NCI-H2196 (cell line): ENCODE results near the gene MMGT1.

Experiments used
- DNase-seq: peaks from one replicate; lab custom pipeline; 2025; ENCODE audit not compliant: unreplicated experiment; lab: John Stamatoyannopoulos, UW

MMGT1 gene

DNA sequence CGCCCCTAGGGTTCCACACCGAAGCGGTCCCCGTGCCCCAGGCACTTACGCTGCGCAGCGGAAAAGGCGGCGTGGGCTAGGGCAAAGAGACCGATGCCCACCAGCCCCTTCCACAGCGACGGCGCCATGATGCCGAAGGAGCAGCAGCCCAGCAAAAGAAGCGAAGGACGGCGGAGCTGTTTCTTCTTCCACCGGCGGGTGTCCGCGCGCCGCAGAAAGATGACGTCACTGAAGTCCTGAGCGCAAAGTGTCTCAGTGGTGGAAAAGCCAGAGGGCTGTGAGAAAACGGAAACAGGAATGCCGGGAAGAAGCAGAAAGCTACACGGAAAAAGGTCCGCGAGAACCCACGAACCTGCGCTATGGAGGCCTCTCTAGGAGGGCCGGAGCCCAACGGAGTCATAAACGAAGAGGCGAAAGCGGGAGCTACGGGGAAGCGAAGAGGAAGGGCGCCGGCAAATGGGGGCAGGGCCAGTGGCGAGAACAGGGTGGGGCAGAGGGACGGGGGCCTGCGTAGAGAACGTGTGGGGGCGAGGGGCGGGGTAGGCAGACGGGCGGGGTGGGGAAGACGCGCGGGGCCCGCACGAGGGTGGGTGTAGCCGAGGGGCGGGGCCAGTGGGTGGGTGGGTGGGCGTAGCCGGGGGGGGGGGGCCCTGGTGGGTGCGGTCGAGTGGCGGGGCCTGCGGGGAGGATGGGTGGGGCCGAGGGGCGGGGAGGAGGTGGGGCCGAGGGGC, at the start of gene MMGT1:
MMGT1 (minus strand) TSS at position 441 of the 731 bp plus-strand sequence; CDS start at position 128, 313 bp downstream.
- DNase-seq = peak; percentile 74

- no peak for DNase-seq
Observed at GRCh38 chrX:136021903-136022302, 48.1 kb upstream of the MMGT1 start.

DNA sequence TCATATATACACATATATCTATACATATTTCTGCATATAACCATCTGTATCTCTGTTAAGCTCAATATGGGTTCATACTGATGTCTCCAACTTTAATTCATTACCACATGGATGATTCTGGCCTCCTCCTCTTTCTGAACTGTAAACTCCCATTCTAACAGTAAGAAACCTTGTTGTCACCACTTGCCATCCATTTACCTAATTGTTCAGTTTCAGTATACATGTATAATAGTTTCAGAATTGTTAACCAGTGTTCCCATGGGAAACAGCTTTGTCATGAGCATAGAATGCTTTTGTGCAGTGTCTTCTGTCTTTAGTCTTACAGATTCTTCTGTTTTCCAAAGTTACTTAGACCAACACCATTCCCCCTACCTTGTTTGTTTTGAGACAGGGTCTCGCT, 47.4 kb upstream of the MMGT1 start:
- DNase-seq = no peak

- DNase-seq = no peak
Observed at GRCh38 chrX:136019226-136019625, 45.4 kb upstream of the MMGT1 start.

- DNase-seq = no peak
Observed at GRCh38 chrX:136016881-136017280, 43.1 kb upstream of the MMGT1 start.

DNA sequence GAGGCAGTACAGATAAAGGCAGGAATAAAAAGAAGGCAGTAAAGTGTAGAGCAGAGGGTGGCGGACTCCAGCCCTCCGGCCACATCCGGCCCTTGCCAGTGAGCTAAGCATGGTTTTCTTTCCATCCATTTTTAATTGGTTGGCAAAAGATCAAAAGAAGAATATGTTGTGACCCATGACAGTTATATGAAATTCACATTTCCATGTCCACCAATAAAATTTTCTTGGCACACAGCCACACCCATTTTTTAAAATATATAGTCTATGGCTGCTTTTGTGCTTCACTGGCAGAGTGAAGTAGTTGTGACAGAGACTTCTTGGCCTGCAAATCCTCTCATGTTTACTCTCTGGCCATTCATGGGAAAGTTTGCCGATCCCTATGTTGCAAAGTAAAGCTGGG, 41.2 kb upstream of the MMGT1 start:
- DNase-seq = no peak

- no peak for DNase-seq
Observed at GRCh38 chrX:135988245-135988644, 14.5 kb upstream of the MMGT1 start.

DNA sequence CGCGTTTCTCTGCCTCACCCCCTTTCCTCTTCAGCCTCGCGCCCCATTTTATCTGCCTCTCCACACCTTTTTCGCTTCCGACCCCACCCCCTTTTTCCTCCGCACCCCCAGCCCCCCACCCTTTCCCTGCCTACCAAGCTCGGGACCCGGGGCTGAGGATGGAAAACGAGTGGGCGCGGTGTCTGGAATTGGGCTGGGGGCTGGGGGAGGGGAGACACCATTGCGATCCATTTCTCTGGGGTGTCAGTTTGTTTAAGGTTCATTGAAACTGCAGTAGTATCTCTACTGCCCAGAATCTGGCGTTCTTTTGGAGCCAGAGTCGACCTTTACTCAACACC, 12.2 kb upstream of the MMGT1 start:
- no peak for DNase-seq

DNA sequence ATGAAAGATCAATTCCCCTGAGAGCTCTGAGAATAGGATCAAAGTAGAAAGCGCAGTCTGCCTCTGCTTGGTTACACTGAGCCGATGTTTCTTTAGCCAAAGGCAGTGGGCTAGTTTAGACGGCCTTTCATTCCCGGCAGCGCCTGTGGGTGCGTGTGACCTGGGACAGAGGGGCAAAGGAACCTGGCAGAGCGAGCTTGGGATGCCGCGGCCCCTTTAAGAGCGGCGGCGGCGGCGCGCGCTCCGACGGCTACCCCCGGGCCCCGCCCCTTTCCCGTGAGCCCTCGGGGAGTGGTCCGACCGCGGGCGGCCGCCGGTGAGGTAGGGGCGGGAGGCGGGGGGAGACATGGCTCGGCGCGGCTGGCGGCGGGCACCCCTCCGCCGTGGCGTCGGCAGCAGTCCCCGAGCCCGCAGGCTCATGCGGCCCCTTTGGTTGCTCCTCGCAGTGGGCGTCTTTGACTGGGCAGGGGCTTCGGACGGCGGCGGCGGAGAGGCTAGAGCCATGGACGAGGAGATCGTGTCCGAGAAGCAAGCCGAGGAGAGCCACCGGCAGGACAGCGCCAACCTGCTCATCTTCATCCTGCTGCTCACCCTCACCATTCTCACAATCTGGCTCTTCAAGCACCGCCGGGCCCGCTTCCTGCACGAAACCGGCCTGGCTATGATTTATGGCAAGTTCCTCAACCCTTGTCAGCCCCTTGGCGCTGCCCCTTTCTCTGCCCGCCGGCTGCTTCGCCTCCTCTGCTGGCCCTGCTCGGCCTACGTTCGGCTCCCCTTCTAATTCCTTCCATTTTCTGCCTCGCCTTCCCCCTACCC, 11.6 kb upstream of the MMGT1 start, which contains the start of gene SLC9A6:
SLC9A6 (plus strand) TSS at position 279 of the 816 bp plus-strand sequence; CDS start at position 503, 224 bp downstream.
- peak; percentile 60 for DNase-seq

DNA sequence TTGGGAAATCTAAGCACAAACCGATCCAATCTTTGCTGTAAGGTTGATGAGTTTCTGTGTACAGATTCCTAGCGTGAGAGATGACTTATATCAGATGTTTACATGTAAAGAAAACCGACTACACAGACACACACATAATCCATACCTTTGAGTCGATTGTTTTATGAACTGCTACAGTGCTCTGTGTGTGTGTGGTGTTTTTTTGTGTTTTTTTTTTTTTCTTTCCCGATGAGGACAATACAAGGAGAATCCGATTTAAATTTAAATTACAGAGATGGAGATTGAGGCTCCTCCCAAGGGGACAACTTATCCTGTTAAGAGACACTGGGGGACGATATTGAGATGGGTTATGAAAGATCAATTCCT, 11.0 kb upstream of the MMGT1 start:
- no peak for DNase-seq

GRCh38 chrX:135984256-135984655, 10.5 kb upstream of the MMGT1 start:
- DNase-seq = no peak

GRCh38 chrX:135982860-135983259, 9.1 kb upstream of the MMGT1 start:
- no peak for DNase-seq

GRCh38 chrX:135981668-135982067, 7.9 kb upstream of the MMGT1 start:
- no peak for DNase-seq

GRCh38 chrX:135981010-135981409, 7.2 kb upstream of the MMGT1 start:
- DNase-seq = no peak

DNA sequence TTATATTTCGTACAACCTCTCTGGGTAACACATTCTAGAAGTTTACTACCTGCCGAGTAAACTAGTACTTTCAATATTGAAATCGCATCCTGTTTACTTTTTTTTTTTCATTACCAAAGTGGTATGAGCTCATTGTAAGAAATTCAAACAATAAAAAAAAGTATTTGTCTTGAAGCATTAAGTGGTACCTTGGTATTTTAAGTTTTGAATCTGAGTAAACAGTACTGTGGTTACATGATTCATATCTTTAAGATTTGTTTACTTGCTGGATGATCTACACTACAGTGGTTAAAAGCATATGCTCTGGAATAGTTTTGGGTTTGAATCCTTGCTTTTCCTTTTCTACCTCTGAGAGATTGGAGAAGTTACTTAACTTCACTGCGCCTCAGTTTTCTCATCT, 3.8 kb upstream of the MMGT1 start:
- DNase-seq = no peak

DNA sequence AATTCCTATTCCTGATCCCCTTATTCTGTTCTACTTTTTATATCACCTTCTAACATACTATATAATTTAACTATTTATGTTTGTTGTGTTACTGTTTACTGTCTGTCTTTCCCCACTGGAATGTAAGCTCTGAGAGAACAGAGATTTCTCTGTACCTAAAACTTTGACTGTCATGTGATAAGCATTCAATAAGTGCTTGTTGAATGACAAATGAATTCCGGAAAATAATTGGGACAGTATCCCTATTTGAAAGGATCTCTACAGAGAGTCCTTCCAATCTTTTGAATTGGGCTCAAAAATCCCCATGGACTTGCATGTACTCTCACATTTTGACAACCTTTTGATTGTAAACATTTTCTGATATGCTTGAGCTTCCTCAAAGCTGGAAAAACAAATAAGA, 1.6 kb upstream of the MMGT1 start:
- no peak for DNase-seq

GRCh38 chrX:135974279-135974856, 580 bp upstream of the MMGT1 start:
- peak; percentile 46 for DNase-seq

DNA sequence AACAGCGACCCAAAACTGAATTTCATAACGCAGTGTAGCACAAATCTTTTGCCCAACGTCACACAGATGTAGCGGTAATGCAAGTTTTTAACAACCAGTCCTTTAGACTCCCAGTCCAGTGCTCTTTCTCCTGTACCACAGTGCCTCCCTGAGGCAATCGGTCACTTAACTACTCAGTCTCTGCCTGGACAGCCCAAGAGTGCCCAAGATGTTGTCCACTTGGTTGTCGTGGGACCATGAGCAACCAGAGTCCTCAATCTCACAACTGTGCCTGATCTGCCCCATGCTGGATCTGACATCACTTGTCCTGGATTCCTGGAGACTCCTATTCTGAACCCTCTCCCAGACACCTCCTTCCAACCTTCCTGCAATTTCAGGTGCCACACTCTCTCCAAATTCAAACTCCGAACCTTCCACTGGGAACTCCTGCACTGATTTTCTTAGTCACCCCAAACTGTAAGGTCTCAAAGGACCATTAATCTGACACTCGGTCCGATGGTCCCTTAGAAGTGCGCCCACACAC, 702 bp downstream of the MMGT1 start:
- DNase-seq = no peak

DNA sequence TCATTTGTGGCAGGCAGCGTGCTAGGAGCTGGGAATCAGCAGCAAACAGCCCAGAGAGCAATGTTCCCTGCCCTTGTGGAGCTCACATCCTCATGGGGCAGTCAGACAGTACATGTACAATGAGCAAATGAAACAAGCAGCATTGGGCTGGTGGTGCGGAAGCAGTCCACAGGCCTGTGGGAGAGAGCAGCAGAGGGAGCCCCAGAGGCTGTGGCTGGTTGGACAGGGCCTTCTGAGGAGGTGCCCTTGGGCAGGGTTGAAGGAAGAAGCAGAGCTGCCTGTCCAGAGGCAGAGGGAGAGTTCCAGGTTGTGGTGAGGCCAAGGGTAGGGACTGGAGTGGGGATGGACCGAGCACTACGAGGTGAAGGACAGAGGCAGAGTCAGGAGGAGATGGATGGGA, 22.5 kb downstream of the MMGT1 start:
- no peak for DNase-seq

DNA sequence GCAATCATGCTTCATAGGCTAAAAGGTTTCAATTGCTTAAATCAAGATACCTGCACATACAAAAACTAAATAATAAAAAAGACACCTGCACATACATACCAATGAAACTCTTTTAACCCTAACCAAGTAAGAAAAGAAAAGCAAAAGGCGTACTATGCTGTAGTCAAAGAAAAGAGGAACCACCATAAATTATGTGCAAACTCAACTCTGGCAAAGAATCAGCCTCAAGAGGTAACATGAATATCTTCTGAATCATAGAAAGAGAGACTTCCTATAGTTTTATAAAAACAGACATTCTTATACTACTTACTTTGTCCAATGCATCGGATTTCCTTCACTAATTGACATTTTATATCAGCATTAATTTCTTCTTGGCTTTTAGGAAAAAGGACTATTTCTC, 29.3 kb downstream of the MMGT1 start:
- DNase-seq = no peak

DNA sequence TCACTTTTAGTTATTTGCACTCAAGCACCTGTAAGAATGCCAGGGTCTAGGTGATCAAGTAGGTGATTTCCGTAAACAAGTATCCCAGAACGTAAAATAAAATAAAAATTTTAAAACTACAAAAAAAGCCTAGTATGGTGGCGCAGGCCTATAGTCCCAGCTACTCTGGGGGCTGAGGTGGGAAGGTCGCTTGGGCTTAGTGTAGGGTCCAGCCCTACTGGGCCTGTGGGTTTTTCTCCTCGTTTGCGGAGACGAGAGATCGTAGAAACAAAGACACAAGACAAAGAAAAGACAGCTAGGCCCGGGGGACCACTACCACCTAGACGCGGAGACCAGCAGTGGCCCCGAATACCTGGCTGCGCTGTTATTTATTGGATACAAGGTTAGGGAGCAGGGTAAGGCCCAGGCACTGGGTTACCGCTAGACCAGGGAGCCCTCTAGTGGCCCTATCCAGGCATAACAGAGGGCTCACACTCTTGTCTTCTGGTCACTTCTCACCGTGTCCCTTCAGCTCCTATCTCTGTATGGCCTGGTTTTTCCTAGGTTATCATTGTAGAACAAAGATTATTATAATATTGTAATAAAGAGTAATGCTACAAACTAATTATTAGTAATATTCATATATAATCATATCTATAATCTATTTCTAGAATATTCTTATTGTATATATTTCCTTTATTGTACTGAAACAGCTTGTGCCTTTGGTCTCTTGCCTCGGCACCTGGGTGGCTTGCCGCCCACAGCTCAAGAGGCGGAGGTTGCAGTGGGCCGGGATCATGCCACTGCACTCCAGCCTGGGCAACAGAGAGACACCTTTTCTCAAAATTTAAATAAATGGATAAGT, 41.9 kb downstream of the MMGT1 start:
- peak; percentile 24 for DNase-seq
